SK-N-SH (cell line): ENCODE measurements around the gene SBK1. TPM values are rescaled to one million over a fixed set of nuclear protein-coding genes. Genes with fewer than 3 reads are reported as not detected.

Source experiments
- CTCF ChIA-PET: fragments of 300-600, 350-600 bp; formaldehyde crosslinking; extraction: SDS; loops from one replicate; lab custom pipeline; 2021; lab: Yijun Ruan, JAX
- POLR2A ChIA-PET: fragments of 350-600 bp; sonication (Branson Sonifier 250); formaldehyde crosslinking; extraction: SDS; loops from one replicate; lab custom pipeline; 2020; ENCODE audit warnings: antibody characterized with exemption, inconsistent platforms; lab: Yijun Ruan, JAX
- DNase-seq: peaks from one replicate; pipeline ENCODE4 v3.0.0; 2012
- H2AFZ ChIP-seq: fragments of 200-600 bp; sonication (generic); 2 replicates; pipeline ENCODE4 v1.8.1; 2016; ENCODE audit warnings: antibody characterized with exemption, mild to moderate bottlenecking, low read depth
- H3F3A ChIP-seq: fragments of 200-600 bp; sonication (generic); replicated peaks from 2 replicates; pipeline ENCODE3; 2016; ENCODE audit warnings: antibody characterized with exemption, mild to moderate bottlenecking; ENCODE audit not compliant: insufficient read depth
- H3K27ac ChIP-seq, 2 experiments: fragments of 200-500 bp in 1 of 2; fragments of 200-600 bp in 1 of 2; sonication (Bioruptor generic) in 1 of 2; sonication (generic), shearing (Covaris generic) in 1 of 2; 2 replicates each; pipeline versions ENCODE4 v1.5.1 to v1.6.1; 2014 to 2016; ENCODE audit warnings: low read depth in 2 of 2, inconsistent platforms in 1 of 2, low read length in 1 of 2, mild to moderate bottlenecking in 1 of 2, mixed read lengths in 1 of 2
- H3K27me3 ChIP-seq: fragments of 200-600 bp; sonication (generic), shearing (Covaris generic); 2 replicates; pipeline ENCODE4 v1.6.1; 2016; ENCODE audit warnings: mixed run types; ENCODE audit not compliant: insufficient read depth
- H3K36me3 ChIP-seq, 2 experiments: fragments of 200-500 bp in 1 of 2; fragments of 200-600 bp in 1 of 2; sonication (Bioruptor generic) in 1 of 2; sonication (generic) in 1 of 2; replicated peaks in 1 of 2; 2 replicates each; pipeline versions ENCODE3 to v1.5.1; 2014 to 2016; ENCODE audit warnings: low read length in 1 of 2, mild to moderate bottlenecking in 1 of 2; ENCODE audit not compliant: insufficient read depth in 2 of 2, control insufficient read depth in 1 of 2
- H3K4me1 ChIP-seq, 2 experiments: fragments of 200-500 bp in 1 of 2; fragments of 200-600 bp in 1 of 2; sonication (Bioruptor generic) in 1 of 2; sonication (generic), shearing (Covaris generic) in 1 of 2; 2 replicates each; pipeline versions ENCODE4 v1.5.1 to v1.6.1; 2014 to 2016; ENCODE audit warnings: low read depth in 1 of 2, low read length in 1 of 2, mixed run types in 1 of 2; ENCODE audit not compliant: insufficient read depth in 2 of 2, control insufficient read depth in 1 of 2
- H3K4me2 ChIP-seq: fragments of 200-600 bp; sonication (generic), shearing (Covaris generic); 2 replicates; pipeline ENCODE4 v1.6.1; 2017; ENCODE audit warnings: mixed run types
- H3K4me3 ChIP-seq, 2 experiments: fragments of 200-500 bp in 1 of 2; fragments of 200-600 bp in 1 of 2; sonication (Bioruptor generic) in 1 of 2; sonication (generic), shearing (Covaris generic) in 1 of 2; 2 replicates each; pipeline versions ENCODE4 v1.5.1 to v1.8.1; 2014 to 2016; ENCODE audit warnings: low read depth in 2 of 2, inconsistent platforms in 1 of 2, low read length in 1 of 2, mild to moderate bottlenecking in 1 of 2, mixed read lengths in 1 of 2, moderate library complexity in 1 of 2
- H3K79me2 ChIP-seq: fragments of 200-600 bp; sonication (generic); 2 replicates; pipeline ENCODE4 v1.8.1; 2017; ENCODE audit warnings: mild to moderate bottlenecking; ENCODE audit not compliant: insufficient read depth
- H3K9ac ChIP-seq: fragments of 200-600 bp; sonication (generic); 2 replicates; pipeline ENCODE4 v1.6.1; 2017; ENCODE audit warnings: mixed run types
- H3K9me2 ChIP-seq: fragments of 200-600 bp; sonication (generic); 2 replicates; pipeline ENCODE4 v1.6.1; 2017; ENCODE audit warnings: mixed run types
- H3K9me3 ChIP-seq: fragments of 200-600 bp; sonication (generic); 2 replicates; pipeline ENCODE4 v1.6.1; 2017; ENCODE audit warnings: mixed run types, mild to moderate bottlenecking, moderate library complexity
- H4K20me1 ChIP-seq: fragments of 200-600 bp; sonication (generic); 2 replicates; pipeline ENCODE4 v1.6.1; 2017; ENCODE audit warnings: mild to moderate bottlenecking, mixed run types; ENCODE audit not compliant: insufficient read depth
- CTCF ChIP-seq: fragments of 200-600 bp; sonication (generic); IDR thresholded peaks from 2 replicates; pipeline ENCODE4 v1.6.1; 2017; ENCODE audit warnings: antibody characterized with exemption, mild to moderate bottlenecking, moderate library complexity
- ELF1 ChIP-seq: IDR thresholded peaks from 2 replicates; pipeline ENCODE4 v1.4.0; 2012
- FOSL2 ChIP-seq: IDR thresholded peaks from 2 replicates; pipeline ENCODE4 v1.4.0; 2012; ENCODE audit warnings: low read depth, mild to moderate bottlenecking, moderate library complexity, borderline replicate concordance
- GABPA ChIP-seq: IDR thresholded peaks from 2 replicates; pipeline ENCODE4 v1.4.0; 2012; ENCODE audit warnings: low read depth, mild to moderate bottlenecking
- MAX ChIP-seq: IDR thresholded peaks from 2 replicates; pipeline ENCODE4 v1.4.0; 2012; ENCODE audit warnings: low read depth
- PBX3 ChIP-seq: IDR thresholded peaks from 2 replicates; pipeline ENCODE4; 2012
- RAD21 ChIP-seq: IDR thresholded peaks from 2 replicates; pipeline ENCODE4 v1.6.1; 2012; ENCODE audit warnings: mild to moderate bottlenecking, low read length
- RFX5 ChIP-seq: IDR thresholded peaks from 2 replicates; pipeline ENCODE4 v1.6.1; 2012; ENCODE audit warnings: mild to moderate bottlenecking, improper control_type of control experiment, low read length
- RXRA ChIP-seq: IDR thresholded peaks from 2 replicates; pipeline ENCODE4 v1.4.0; 2012; ENCODE audit warnings: low read depth, mild to moderate bottlenecking, borderline replicate concordance
- SIN3A ChIP-seq: IDR thresholded peaks from 2 replicates; pipeline ENCODE4 v1.6.1; 2012; ENCODE audit warnings: low read depth, mild to moderate bottlenecking, low read length, moderate library complexity, borderline replicate concordance
- ZBTB33 ChIP-seq: IDR thresholded peaks from 2 replicates; pipeline ENCODE4 v1.4.0; 2012; ENCODE audit warnings: low read depth, borderline replicate concordance
- WGBS: methylation state at CpG from one replicate; pipeline ENCODE4 v1.1.6; 2017; ENCODE audit warnings: low lambda C conversion rate; 5-methylcytosine and 5-hydroxymethylcytosine counted together
- polyA plus RNA-seq, 3 experiments: library from polyadenylated mRNA; depleted of rRNA; stranded (reverse); fragments of >200 nt; gene quantifications; 2 replicates each; pipeline ENCODE4 v1.2.3, GENCODE V29; 2012

Gene SBK1
- polyA plus RNA-seq, 1 of the 3 experiments (the other 2 are of a cell fraction) = 0.36 TPM

- peaks cover 0 to 17% of the 10 kb centered on the region in 2 experiments; a peak in 1 of 4 replicates for H3K4me1 ChIP-seq
Measured at GRCh38 chr16:28285649-28286048, 6.7 kb upstream of the SBK1 start.

More at GRCh38 chr16:28285649-28286048, 6.7 kb upstream of the SBK1 start:
- H3K79me2 ChIP-seq = no peaks in the 10 kb centered on the region
- CTCF ChIA-PET = interaction anchor here (10.5 to 15.4 kb wide), 2 partner anchors 8 to 29 kb away, joined by 82 to 302 read pairs; no protein-coding TSS in a partner anchor
- DNase-seq = no peak
- H3K4me3 ChIP-seq = no peak overlapping the region
- 91% methylated on average over 9 of the region's 9 CpGs for WGBS
- no peaks in the 10 kb centered on the region for H3K27me3 ChIP-seq
- no peaks in the 10 kb centered on the region for H3F3A ChIP-seq
- no peaks in the 10 kb centered on the region for H3K9me3 ChIP-seq
- H3K9ac ChIP-seq = no peak overlapping the region
- TF ChIP-seq RXRA (no peak), SIN3A (no peak), MAX (no peak), RAD21 (no peak), PBX3 (no peak), CTCF (no peak), ZBTB33 (no peak), ELF1 (no peak), RFX5 (no peak), GABPA (no peak), FOSL2 (no peak)
- TF ChIP-seq, all 33 proteins: peak for 0
- POLR2A ChIA-PET = no interaction called here
- Histone ChIP-seq H3K36me3 (no peaks in the 10 kb centered on the region), H3K4me2 (no peak overlapping the region), H4K20me1 (no peaks in the 10 kb centered on the region), H3K9me2 (no peaks in the 10 kb centered on the region), H2AFZ (no peak overlapping the region), H3K27ac (no peak overlapping the region)
